ENCODE results near the gene TRMT11. TPM values are rescaled to one million over a fixed set of nuclear protein-coding genes. Genes with fewer than 3 reads are reported as not detected.

The TRMT11 gene
- total and polyA plus RNA-seq, 9 of the 15 experiments (the other 6 are each of a cell fraction or from before 2014, with no cell fraction given), result 38.8 to 88.0 (median 59.8) TPM

DNA sequence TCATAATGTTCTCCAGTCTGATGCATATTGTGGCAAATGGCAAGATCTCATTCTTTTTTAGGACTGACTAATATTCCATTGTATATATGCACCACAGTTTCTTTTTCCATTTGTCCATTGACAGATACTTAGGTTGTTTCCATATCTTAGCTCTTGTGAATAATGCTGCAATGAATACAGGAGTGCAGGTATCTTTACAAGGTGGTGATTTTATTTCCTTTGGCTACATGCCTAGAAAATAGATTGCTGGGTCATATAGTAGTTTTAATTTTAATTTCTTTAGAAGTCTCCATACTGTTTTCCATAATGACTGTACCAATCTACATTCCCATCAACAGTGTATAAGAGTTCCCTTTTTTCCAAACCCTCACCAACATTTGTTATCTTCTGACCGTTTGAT is 97.5 kb downstream of the TRMT11 start:
- Histone ChIP-seq H3K4me1 (replicated peaks in 1 of 2; ENCODE audit: control insufficient read depth in 2 of 2, insufficient read depth in 2 of 2, low read length in 2 of 2) (no peaks in the 10 kb centered on the region; a peak in 1 of 5 replicates), H3K4me2 (ENCODE audit: insufficient read depth, low read length) (no peak overlapping the region), H3K9me3 (replicated peaks; ENCODE audit: control insufficient read depth, insufficient read depth, low read depth, low read length) (no peaks in the 10 kb centered on the region), H3K36me3 (ENCODE audit: control insufficient read depth, insufficient read depth, low read length) (no peaks in the 10 kb centered on the region), H3K27me3 (ENCODE audit: control insufficient read depth in 2 of 2, insufficient read depth in 2 of 2, low read length in 2 of 2) (no peaks in the 10 kb centered on the region), H2AFZ (ENCODE audit: low read depth, low read length) (no peak overlapping the region), H3K9ac (ENCODE audit: insufficient read depth in 1 of 2, low read depth in 2 of 2, low read length in 2 of 2) (no peak overlapping the region), H3K79me2 (ENCODE audit: control insufficient read depth, insufficient read depth, low read length) (no peaks in the 10 kb centered on the region), H3K27ac (ENCODE audit: extremely low read depth, low read depth, low read length) (no peak overlapping the region), H3K4me3 (no peak overlapping the region), H3K9me1 (ENCODE audit: control insufficient read depth, insufficient read depth, low read length) (no peaks in the 10 kb centered on the region), H4K20me1 (replicated peaks; ENCODE audit: control insufficient read depth, insufficient read depth, low read length) (no peaks in the 10 kb centered on the region)
- no peak for ATAC-seq
- WGBS (ENCODE audit: insufficient coverage, low coverage, missing lambda C conversion rate), result 47% methylated on average over 1 of the region's 1 CpG
- ChIA-PET POLR2A (no interaction called here), CTCF (ENCODE audit: low intra/inter-chr PET ratio) (no interaction called here)
- FAIRE-seq, result no peak
- intact Hi-C loops (cut with micrococcal nuclease) (no loop called here), in situ Hi-C loops (cut with MboI) (no loop called here)
- no TSS peak for BruUV-seq (replicated peaks)
- no peak for TF ChIP-seq RBM14 (IDR thresholded peaks at IDR 0.05; ENCODE audit: borderline replicate concordance, insufficient read depth, low read depth, low read length)
- TF ChIP-seq MTA3 (IDR thresholded peaks at IDR 0.05; ENCODE audit: borderline replicate concordance), result no peak
- no peak for TF ChIP-seq DACH1 (IDR thresholded peaks at IDR 0.05; ENCODE audit: partially characterized antibody)
- TF ChIP-seq RUNX1 (IDR thresholded peaks at IDR 0.05; ENCODE audit: low read depth), result no peak
- no peak for TF ChIP-seq GTF2E2 (tag; IDR thresholded peaks at IDR 0.05)
- no peak for TF ChIP-seq ZNF282 (CRISPR knock-in tag; IDR thresholded peaks at IDR 0.05)
- no peak for TF ChIP-seq UBTF (IDR thresholded peaks at IDR 0.05; ENCODE audit: borderline replicate concordance in 1 of 2, low read depth in 2 of 2, low read length in 2 of 2)
- TF ChIP-seq STAG1 (CRISPR knock-in tag; IDR thresholded peaks at IDR 0.05; ENCODE audit: borderline replicate concordance), result no peak
- no peak for TF ChIP-seq ZNF586 (CRISPR knock-in tag; conservative IDR thresholded peaks at IDR 0.05)
- no peak for TF ChIP-seq ZBTB1 (CRISPR knock-in tag; IDR thresholded peaks at IDR 0.05; ENCODE audit: borderline replicate concordance, low read depth)
- TF ChIP-seq PHTF2 (CRISPR knock-in tag; IDR thresholded peaks at IDR 0.05), result no peak
- no peak for TF ChIP-seq CCAR2 (IDR thresholded peaks at IDR 0.05; ENCODE audit: low read depth, low read length)
- no peak for TF ChIP-seq ZNF431 (CRISPR knock-in tag; IDR thresholded peaks at IDR 0.05)
- TF ChIP-seq PTTG1 (tag; IDR thresholded peaks at IDR 0.05; ENCODE audit: low read depth), result no peak
- TF ChIP-seq HDAC6 (IDR thresholded peaks at IDR 0.05; ENCODE audit: low read depth, low read length), result no peak
- no peak for TF ChIP-seq FOXJ3 (CRISPR knock-in tag; IDR thresholded peaks at IDR 0.05)
- no peak for DNase-seq (ENCODE audit: extremely low read depth in 1 of 4, low spot score in 3 of 4)

Data from K562 (cell line).